Spleen (tissue), 11 donors: ENCODE measurements around the gene PRKG1. TPM values are rescaled to one million over a fixed set of nuclear protein-coding genes. Genes with fewer than 3 reads are reported as not detected.
A peak's percentile ranks its signal among the peaks of the same experiment; 100 is the strongest.

ENCODE experiments used
- DNase-seq: peaks from one replicate; pipeline ENCODE4 v3.0.0-alpha.2; 2020
- H3K27ac ChIP-seq, 8 donors: fragments of 200-600 bp; sonication (generic) in 7 of 8; 1 replicate in 4 of 8; 2 replicates in 4 of 8; pipeline versions ENCODE4 v1.5.0 to v1.8.0; 2016 to 2021; ENCODE audit warnings: inconsistent platforms in 4 of 8, mild to moderate bottlenecking in 4 of 8, moderate library complexity in 1 of 8
- H3K27me3 ChIP-seq, 7 donors: fragments of 200-600 bp; sonication (generic) in 6 of 7; replicated peaks in 1 of 7; 1 replicate in 4 of 7; 2 replicates in 3 of 7; pipeline versions ENCODE4 v1.5.0 to v1.8.0; 2016 to 2021; ENCODE audit warnings: inconsistent platforms in 3 of 7, mild to moderate bottlenecking in 1 of 7
- H3K36me3 ChIP-seq, 6 donors: fragments of 200-600 bp; sonication (generic) in 5 of 6; 1 replicate in 4 of 6; 2 replicates in 2 of 6; pipeline versions ENCODE4 v1.5.0 to v1.8.0; 2016 to 2021; ENCODE audit warnings: inconsistent platforms in 2 of 6
- H3K4me1 ChIP-seq, 6 donors: fragments of 200-600 bp; sonication (generic) in 5 of 6; 1 replicate in 3 of 6; 2 replicates in 3 of 6; pipeline versions ENCODE4 v1.5.0 to v1.8.0; 2016 to 2021; ENCODE audit warnings: inconsistent platforms in 3 of 6
- H3K4me3 ChIP-seq, 8 donors: fragments of 200-600 bp; sonication (generic) in 7 of 8; 1 replicate in 4 of 8; 2 replicates in 4 of 8; pipeline versions ENCODE4 v1.5.0 to v1.8.0; 2016 to 2021; ENCODE audit warnings: inconsistent platforms in 4 of 8, mild to moderate bottlenecking in 4 of 8, moderate library complexity in 2 of 8
- H3K9me3 ChIP-seq, 8 donors: fragments of 200-600 bp; sonication (generic) in 7 of 8; 1 replicate in 4 of 8; 2 replicates in 4 of 8; pipeline versions ENCODE4 v1.5.0 to v1.8.0; 2016 to 2021; ENCODE audit warnings: inconsistent platforms in 4 of 8
- POLR2A ChIP-seq, 3 donors: fragments of 450-650 bp; IDR thresholded peaks; one replicate each; pipeline ENCODE4 v1.5.1; 2017; ENCODE audit warnings: antibody characterized with exemption in 3 of 3, mild to moderate bottlenecking in 1 of 3
- POLR2AphosphoS5 ChIP-seq, 3 donors: sonication (generic); formaldehyde crosslinking; IDR thresholded peaks; one replicate each; pipeline ENCODE4 v1.5.1; 2017; ENCODE audit warnings: antibody characterized with exemption in 3 of 3
- WGBS, 5 donors: extraction: QIAGEN DNeasy Blood & Tissue Kit in 3 of 5; methylation state at CpG; one replicate each; pipeline versions ENCODE4 v1.1.5 to v1.1.7; 2013 to 2018; 5-methylcytosine and 5-hydroxymethylcytosine counted together
- intact Hi-C: fragments of 100-400 bp; cut with DNase I; formaldehyde crosslinking; loops from one replicate; pipeline ENCODE4 v1.15.0; 2023; ENCODE audit warnings: low total_unique reads
- polyA plus RNA-seq, 3 donors: library from polyadenylated mRNA; stranded (reverse); fragments of 200-250 nt; gene quantifications; one replicate each; pipeline ENCODE4 v1.2.1, GENCODE V29; 2013
- total RNA-seq, 7 donors: library from RNA; depleted of rRNA in 3 of 7; stranded (reverse); fragments of >200 nt in 3 of 7; fragmentation: NEBNext Ultra II Directional in 4 of 7; extraction: Animal tissue kit (Norgen Biotek cat#: 25700) in 4 of 7; gene quantifications; one replicate each; pipeline versions ENCODE4 v1.1.0 to v1.2.1, GENCODE V29; 2016 to 2021
- TF ChIP-seq, protein P1 (sequence below), 11 experiments: fragments of 200-600 bp in 7 of 11; fragments of 450-650 bp in 4 of 11; sonication (generic) in 4 of 11; IDR thresholded peaks in 8 of 11; conservative IDR thresholded peaks in 3 of 11; 1 replicate in 7 of 11; 2 replicates in 4 of 11; pipeline versions ENCODE4 v1.4.0 to v1.8.0; 2016 to 2021; ENCODE audit warnings: antibody characterized with exemption in 11 of 11, inconsistent platforms in 4 of 11, mild to moderate bottlenecking in 1 of 11
- donor health status: healthy with polysubstance abuse.
- donor health status: DM: no; HTN: no; CAD: no; lungs with moderate emphysema.
- donor health status: DM: no; HTN: no; CAD: no.
- donor health status: Bipolar disorder and iron deficiency.
- donor health status: healthy.
- donor health status: DM: no; HTN: no; CAD: no.
- donor health status: DM: yes; HTN: yes; CAD: no.

Gene PRKG1
- total and polyA plus RNA-seq, 10 donors: 0.65 to 10.5 (median 7.2) TPM

DNA sequence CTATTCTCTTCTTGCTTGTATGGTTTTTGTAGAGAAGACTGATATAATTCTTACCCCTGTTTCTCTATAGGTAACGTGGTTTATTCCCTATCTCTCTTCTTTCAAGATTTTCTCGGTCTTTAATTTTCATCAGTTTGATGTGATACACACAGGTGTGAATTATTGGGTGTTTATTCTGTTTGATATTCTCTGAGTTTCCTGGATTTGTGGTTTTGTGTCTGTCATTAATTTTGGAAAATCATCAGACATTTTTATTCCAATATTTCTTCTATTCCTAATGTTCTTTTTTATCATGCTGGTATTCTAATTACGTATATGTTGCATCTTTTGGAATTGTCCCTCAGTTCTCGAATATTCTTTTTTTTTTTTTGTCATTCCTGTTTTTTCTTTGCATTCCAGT is 850.1 kb downstream of the PRKG1 start:
- H3K27ac ChIP-seq: no peak overlapping the region
- no peak for DNase-seq
- H3K4me3 ChIP-seq: no peak overlapping the region
- peaks cover 0 to 2% (median 0%) of the 10 kb centered on the region in 6 donors for H3K4me1 ChIP-seq
- TF ChIP-seq, protein P1, sequence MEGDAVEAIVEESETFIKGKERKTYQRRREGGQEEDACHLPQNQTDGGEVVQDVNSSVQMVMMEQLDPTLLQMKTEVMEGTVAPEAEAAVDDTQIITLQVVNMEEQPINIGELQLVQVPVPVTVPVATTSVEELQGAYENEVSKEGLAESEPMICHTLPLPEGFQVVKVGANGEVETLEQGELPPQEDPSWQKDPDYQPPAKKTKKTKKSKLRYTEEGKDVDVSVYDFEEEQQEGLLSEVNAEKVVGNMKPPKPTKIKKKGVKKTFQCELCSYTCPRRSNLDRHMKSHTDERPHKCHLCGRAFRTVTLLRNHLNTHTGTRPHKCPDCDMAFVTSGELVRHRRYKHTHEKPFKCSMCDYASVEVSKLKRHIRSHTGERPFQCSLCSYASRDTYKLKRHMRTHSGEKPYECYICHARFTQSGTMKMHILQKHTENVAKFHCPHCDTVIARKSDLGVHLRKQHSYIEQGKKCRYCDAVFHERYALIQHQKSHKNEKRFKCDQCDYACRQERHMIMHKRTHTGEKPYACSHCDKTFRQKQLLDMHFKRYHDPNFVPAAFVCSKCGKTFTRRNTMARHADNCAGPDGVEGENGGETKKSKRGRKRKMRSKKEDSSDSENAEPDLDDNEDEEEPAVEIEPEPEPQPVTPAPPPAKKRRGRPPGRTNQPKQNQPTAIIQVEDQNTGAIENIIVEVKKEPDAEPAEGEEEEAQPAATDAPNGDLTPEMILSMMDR (IDR thresholded peaks at IDR 0.05 in 8 of 11, conservative IDR thresholded peaks at IDR 0.05 in 3 of 11): no peak
- TF ChIP-seq POLR2AphosphoS5 (IDR thresholded peaks at IDR 0.05) (no peak), POLR2A (IDR thresholded peaks at IDR 0.05) (no peak)
- 84 to 94% (median 90%) methylated on average over 4 of the region's 4 CpGs for WGBS, 5 donors
- H3K9me3 ChIP-seq: no peaks in the 10 kb centered on the region
- intact Hi-C loops: no loop called here
- H3K27me3 ChIP-seq: no peaks in the 10 kb centered on the region
- no peaks in the 10 kb centered on the region for H3K36me3 ChIP-seq

DNA sequence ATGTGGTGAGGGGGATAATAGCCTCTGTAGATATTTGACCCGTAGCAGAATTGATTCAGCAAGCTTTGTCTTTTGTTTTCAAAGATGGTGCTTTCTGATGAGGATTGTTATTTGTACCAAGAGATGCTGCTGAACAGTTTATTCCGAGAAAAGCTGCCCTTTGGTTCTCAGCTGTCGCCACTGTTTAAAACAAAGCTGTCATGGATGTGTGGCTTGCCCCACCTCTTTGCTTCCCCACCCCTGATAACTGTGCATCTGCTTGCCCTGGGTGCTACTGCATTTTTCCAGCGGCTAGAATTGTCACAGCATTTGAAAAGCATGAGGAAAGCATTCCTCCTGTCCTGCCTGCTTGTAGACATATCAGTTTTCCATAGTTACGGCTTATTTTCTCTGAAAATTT is 852.0 kb downstream of the PRKG1 start:
- Histone ChIP-seq H3K4me3 (no peak overlapping the region), H3K36me3 (no peaks in the 10 kb centered on the region), H3K27me3 (no peaks in the 10 kb centered on the region), H3K4me1 (no peaks in the 10 kb centered on the region), H3K27ac (no peak overlapping the region), H3K9me3 (no peaks in the 10 kb centered on the region)
- intact Hi-C loops: no loop called here
- DNase-seq: no peak
- WGBS, 5 donors: 84 to 94% (median 87%) methylated on average over 5 of the region's 5 CpGs
- TF ChIP-seq, protein P1 (IDR thresholded peaks at IDR 0.05 in 8 of 11, conservative IDR thresholded peaks at IDR 0.05 in 3 of 11): no peak
- TF ChIP-seq POLR2AphosphoS5 (IDR thresholded peaks at IDR 0.05): no peak
- TF ChIP-seq POLR2A (IDR thresholded peaks at IDR 0.05): no peak

DNA sequence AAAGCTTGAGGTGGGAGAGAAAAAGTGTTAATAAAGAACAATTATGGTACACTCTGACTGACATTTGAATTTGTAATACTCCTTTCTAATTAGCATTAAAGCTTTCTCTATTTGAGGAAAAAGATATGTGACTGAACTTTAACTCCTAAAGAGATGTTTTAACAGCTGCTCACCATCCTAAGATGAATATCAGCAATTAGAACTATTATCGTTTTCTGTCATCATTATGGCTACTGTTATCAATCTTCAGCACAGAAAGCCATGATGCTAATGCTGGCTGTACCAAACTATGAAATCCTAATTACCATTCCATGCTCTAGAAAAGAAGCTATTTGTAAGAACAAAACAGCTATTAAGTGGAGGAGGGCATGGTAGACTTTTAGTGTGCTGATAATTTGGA is 853.9 kb downstream of the PRKG1 start:
- Histone ChIP-seq H3K36me3 (no peaks in the 10 kb centered on the region), H3K4me1 (peaks cover 0 to 5% (median 0%) of the 10 kb centered on the region in 6 donors), H3K27ac (peak overlapping the region in 1 of 8 donors; percentile 31), H3K9me3 (no peaks in the 10 kb centered on the region), H3K4me3 (no peak overlapping the region), H3K27me3 (no peaks in the 10 kb centered on the region)
- DNase-seq: no peak
- intact Hi-C loops: no loop called here
- 67 to 75% (median 72%) methylated on average over 1 of the region's 1 CpG for WGBS, 5 donors
- TF ChIP-seq, protein P1 (IDR thresholded peaks at IDR 0.05 in 8 of 11, conservative IDR thresholded peaks at IDR 0.05 in 3 of 11): no peak
- TF ChIP-seq POLR2A (IDR thresholded peaks at IDR 0.05) (no peak), POLR2AphosphoS5 (IDR thresholded peaks at IDR 0.05) (no peak)

DNA sequence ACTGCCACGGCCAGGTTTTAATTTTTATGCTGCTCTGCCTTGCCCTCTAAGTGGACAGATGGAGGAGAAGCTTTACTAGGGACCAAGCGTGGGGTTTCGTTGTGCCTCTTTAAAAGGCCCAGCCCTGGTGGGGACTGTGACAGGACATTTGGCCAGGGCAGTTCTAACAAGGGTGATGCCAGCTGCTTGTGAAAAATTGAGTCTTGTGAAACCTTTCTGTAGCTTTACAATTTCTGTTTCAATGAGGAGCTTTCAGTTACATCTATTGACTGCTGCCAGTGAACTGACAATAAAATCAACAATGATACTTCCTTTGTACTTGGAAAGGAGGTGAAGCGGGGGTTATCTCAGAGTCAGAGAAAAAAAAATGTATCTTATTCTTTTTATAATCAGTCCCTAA is 858.2 kb downstream of the PRKG1 start:
- no peak overlapping the region for H3K4me3 ChIP-seq
- H3K27me3 ChIP-seq: no peaks in the 10 kb centered on the region
- intact Hi-C loops: no loop called here
- no peaks in the 10 kb centered on the region for H3K9me3 ChIP-seq
- no peak for DNase-seq
- peaks cover 0 to 5% (median 0%) of the 10 kb centered on the region in 6 donors for H3K4me1 ChIP-seq
- TF ChIP-seq, protein P1 (IDR thresholded peaks at IDR 0.05 in 8 of 11, conservative IDR thresholded peaks at IDR 0.05 in 3 of 11): no peak
- TF ChIP-seq POLR2AphosphoS5 (IDR thresholded peaks at IDR 0.05): no peak
- no peak for TF ChIP-seq POLR2A (IDR thresholded peaks at IDR 0.05)
- WGBS, 5 donors: 80 to 89% (median 86%) methylated on average over 4 of the region's 4 CpGs
- no peaks in the 10 kb centered on the region for H3K36me3 ChIP-seq
- no peak overlapping the region for H3K27ac ChIP-seq
